GM12878 (cell line): ENCODE data around the gene IFNAR1.
A peak's percentile ranks its signal among the peaks of the same experiment; 100 is the strongest.

Experiments used
- CREB1 ChIP-seq: IDR thresholded peaks from 2 replicates; pipeline ENCODE4 v1.6.1; 2012; ENCODE audit warnings: low read depth, mild to moderate bottlenecking, inconsistent platforms
- CTCF ChIP-seq, 3 experiments: IDR thresholded peaks in 2 of 3; conservative IDR thresholded peaks in 1 of 3; 2 replicates each; pipeline ENCODE4 v1.5.1; 2011; ENCODE audit warnings: low read depth in 3 of 3, low read length in 3 of 3, mild to moderate bottlenecking in 3 of 3, control low read depth in 2 of 3, moderate library complexity in 2 of 3, inconsistent platforms in 1 of 3, mixed read lengths in 1 of 3; ENCODE audit not compliant: control insufficient read depth in 2 of 3, insufficient read depth in 1 of 3; ENCODE audit errors: extremely low read depth in 1 of 3
- EP300 ChIP-seq, 2 experiments: fragments of 150-350 bp in 1 of 2; IDR thresholded peaks; 2 replicates each; pipeline ENCODE4 v1.6.1; 2011 to 2012; ENCODE audit warnings: low read depth in 2 of 2, low read length in 2 of 2, borderline replicate concordance in 1 of 2, improper control_type of control experiment in 1 of 2, inconsistent platforms in 1 of 2; ENCODE audit not compliant: control insufficient read depth in 1 of 2
- EZH2 ChIP-seq: IDR thresholded peaks from 2 replicates; pipeline ENCODE4 v1.6.1; 2012; ENCODE audit warnings: low read depth, mild to moderate bottlenecking, control low read depth, inconsistent platforms, low read length, borderline replicate concordance; ENCODE audit not compliant: control insufficient read depth
- PRDM15 ChIP-seq: fragments of 450-650 bp; formaldehyde crosslinking; IDR thresholded peaks from 2 replicates; pipeline ENCODE4 v1.4.0; 2020; ENCODE audit warnings: mild to moderate bottlenecking, moderate library complexity
- RELA ChIP-seq: fragments of 450-650 bp; IDR thresholded peaks from 2 replicates; pipeline ENCODE4 v1.8.0; 2014; ENCODE audit warnings: borderline replicate concordance; ENCODE audit not compliant: partially characterized antibody
- SIX5 ChIP-seq: IDR thresholded peaks from 2 replicates; pipeline ENCODE4 v1.6.1; 2011; ENCODE audit warnings: mild to moderate bottlenecking, low read depth, low read length, moderate library complexity; ENCODE audit not compliant: severe bottlenecking
- TAF1 ChIP-seq: IDR thresholded peaks from 2 replicates; pipeline ENCODE4 v1.6.1; 2011; ENCODE audit warnings: mild to moderate bottlenecking, low read depth, low read length, borderline replicate concordance
- ZNF274 ChIP-seq: IDR thresholded peaks from one replicate; pipeline ENCODE4 v1.8.0; 2011; ENCODE audit not compliant: insufficient read length, insufficient read depth
- TF ChIP-seq, protein P1 (sequence below): IDR thresholded peaks from 2 replicates; pipeline ENCODE4 v1.6.1; 2012; ENCODE audit warnings: low read length, inconsistent platforms

DNA sequence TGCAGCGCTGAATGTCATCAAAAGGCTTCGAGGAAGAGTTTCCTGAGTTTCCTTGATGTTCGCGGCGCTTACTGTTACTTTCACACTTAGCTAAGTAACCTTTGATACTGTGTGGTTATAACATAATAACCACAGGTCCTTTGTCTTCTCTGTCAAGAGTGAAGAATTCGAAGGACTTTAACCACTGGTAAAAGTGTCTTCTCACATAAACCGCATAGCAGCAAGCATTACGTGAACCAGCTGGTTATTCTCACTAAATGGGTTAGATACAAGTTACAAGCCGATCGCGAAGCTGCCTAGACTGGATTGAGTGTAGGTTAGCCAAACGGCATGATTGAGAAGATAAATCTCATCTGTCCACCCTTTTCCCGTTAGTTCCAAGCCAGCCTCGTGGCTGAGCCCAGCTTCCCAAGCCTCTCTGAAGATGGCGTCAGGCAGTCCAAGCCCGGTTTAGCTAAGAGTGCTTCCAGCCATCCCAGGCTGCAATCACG is 60.1 kb downstream of the IFNAR1 start:
- TF ChIP-seq PRDM15 (CRISPR knock-in tag) = no peak
- no peak for TF ChIP-seq RELA
- no peak for TF ChIP-seq CTCF (IDR thresholded peaks at IDR 0.05 in 2 of 3, conservative IDR thresholded peaks at IDR 0.05 in 1 of 3; ENCODE audit: control insufficient read depth in 2 of 3, extremely low read depth in 1 of 3, insufficient read depth in 1 of 3, low read depth in 3 of 3, low read length in 3 of 3)
- TF ChIP-seq, protein P1, sequence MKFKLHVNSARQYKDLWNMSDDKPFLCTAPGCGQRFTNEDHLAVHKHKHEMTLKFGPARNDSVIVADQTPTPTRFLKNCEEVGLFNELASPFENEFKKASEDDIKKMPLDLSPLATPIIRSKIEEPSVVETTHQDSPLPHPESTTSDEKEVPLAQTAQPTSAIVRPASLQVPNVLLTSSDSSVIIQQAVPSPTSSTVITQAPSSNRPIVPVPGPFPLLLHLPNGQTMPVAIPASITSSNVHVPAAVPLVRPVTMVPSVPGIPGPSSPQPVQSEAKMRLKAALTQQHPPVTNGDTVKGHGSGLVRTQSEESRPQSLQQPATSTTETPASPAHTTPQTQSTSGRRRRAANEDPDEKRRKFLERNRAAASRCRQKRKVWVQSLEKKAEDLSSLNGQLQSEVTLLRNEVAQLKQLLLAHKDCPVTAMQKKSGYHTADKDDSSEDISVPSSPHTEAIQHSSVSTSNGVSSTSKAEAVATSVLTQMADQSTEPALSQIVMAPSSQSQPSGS = peak; percentile 47; the same call in 1 of the 2 replicates
- TF ChIP-seq TAF1 = no peak
- TF ChIP-seq CREB1 = no peak
- no peak for TF ChIP-seq ZNF274
- no peak for TF ChIP-seq SIX5
- no peak for TF ChIP-seq EZH2
- TF ChIP-seq EP300 (IDR thresholded peaks at IDR 0.05; ENCODE audit: borderline replicate concordance in 1 of 2, control insufficient read depth in 1 of 2, low read depth in 2 of 2, low read length in 2 of 2) = peak; percentile 86 to 90; a peak in 3 of 4 replicates
